Measurements from ENCODE around the gene THSD7B. TPM values are rescaled to one million over a fixed set of nuclear protein-coding genes. Genes with fewer than 3 reads are reported as not detected.

The THSD7B gene
- total RNA-seq, 1 donor from 2014 or later, result 0.19 TPM

- Mint-ChIP-seq H3K4me3 (no peak overlapping the region), H3K4me1 (no peaks in the 10 kb centered on the region), H3K36me3 (ENCODE audit: low read depth) (no peaks in the 10 kb centered on the region), H3K9me3 (no peaks in the 10 kb centered on the region), H3K27ac (ENCODE audit: unreplicated experiment) (no peak overlapping the region), H3K27me3 (ENCODE audit: low read depth) (peaks cover 6% of the 10 kb centered on the region)
- DNase-seq (ENCODE audit: low read depth, low spot score), result no peak
- TF ChIP-seq, protein P1, sequence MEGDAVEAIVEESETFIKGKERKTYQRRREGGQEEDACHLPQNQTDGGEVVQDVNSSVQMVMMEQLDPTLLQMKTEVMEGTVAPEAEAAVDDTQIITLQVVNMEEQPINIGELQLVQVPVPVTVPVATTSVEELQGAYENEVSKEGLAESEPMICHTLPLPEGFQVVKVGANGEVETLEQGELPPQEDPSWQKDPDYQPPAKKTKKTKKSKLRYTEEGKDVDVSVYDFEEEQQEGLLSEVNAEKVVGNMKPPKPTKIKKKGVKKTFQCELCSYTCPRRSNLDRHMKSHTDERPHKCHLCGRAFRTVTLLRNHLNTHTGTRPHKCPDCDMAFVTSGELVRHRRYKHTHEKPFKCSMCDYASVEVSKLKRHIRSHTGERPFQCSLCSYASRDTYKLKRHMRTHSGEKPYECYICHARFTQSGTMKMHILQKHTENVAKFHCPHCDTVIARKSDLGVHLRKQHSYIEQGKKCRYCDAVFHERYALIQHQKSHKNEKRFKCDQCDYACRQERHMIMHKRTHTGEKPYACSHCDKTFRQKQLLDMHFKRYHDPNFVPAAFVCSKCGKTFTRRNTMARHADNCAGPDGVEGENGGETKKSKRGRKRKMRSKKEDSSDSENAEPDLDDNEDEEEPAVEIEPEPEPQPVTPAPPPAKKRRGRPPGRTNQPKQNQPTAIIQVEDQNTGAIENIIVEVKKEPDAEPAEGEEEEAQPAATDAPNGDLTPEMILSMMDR (conservative IDR thresholded peaks at IDR 0.05), result no peak
These were observed 443.1 kb downstream of the THSD7B start for GRCh38 chr2:137208431-137208891.

GRCh38 chr2:137210039-137210438 is 444.7 kb downstream of the THSD7B start:
- Mint-ChIP-seq H3K9me3 (no peaks in the 10 kb centered on the region), H3K27ac (ENCODE audit: unreplicated experiment) (no peak overlapping the region), H3K27me3 (ENCODE audit: low read depth) (no peaks in the 10 kb centered on the region), H3K4me1 (no peaks in the 10 kb centered on the region), H3K36me3 (ENCODE audit: low read depth) (no peaks in the 10 kb centered on the region), H3K4me3 (no peak overlapping the region)
- TF ChIP-seq, protein P1 (conservative IDR thresholded peaks at IDR 0.05), result no peak
- no peak for DNase-seq (ENCODE audit: low read depth, low spot score)

- Mint-ChIP-seq H3K4me1 (no peaks in the 10 kb centered on the region), H3K9me3 (no peaks in the 10 kb centered on the region), H3K27ac (ENCODE audit: unreplicated experiment) (no peak overlapping the region), H3K27me3 (ENCODE audit: low read depth) (no peaks in the 10 kb centered on the region), H3K4me3 (no peak overlapping the region), H3K36me3 (ENCODE audit: low read depth) (no peaks in the 10 kb centered on the region)
- TF ChIP-seq, protein P1 (conservative IDR thresholded peaks at IDR 0.05), result no peak
- DNase-seq (ENCODE audit: low read depth, low spot score), result no peak
These were observed 446.4 kb downstream of the THSD7B start for GRCh38 chr2:137211761-137212160.

DNA sequence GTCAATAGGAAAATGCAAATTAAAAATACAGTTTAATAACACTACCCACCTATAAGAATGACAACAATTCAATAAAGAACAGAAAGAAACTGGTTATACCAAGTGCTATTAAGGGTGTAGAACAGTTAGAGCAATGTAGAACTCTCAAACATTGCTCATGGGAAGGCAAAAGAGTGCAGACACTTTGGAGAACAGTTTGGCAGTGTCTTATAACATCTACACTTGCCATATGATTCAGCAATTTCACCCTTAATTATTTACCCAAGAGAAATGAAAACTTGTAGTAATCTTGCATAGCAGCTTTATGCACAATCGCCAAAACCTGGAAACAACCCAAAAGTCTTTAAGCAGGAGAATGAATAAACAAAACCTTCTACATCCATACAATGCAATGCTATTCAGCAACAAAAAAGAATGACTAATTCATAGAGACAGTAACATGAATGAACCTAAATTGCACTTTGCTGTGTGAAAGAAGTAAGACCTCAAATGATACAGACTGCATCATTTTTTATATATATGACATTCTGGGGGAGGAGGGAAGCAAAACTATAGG is 455.2 kb downstream of the THSD7B start:
- H3K27me3 Mint-ChIP-seq (ENCODE audit: low read depth), result no peaks in the 10 kb centered on the region
- TF ChIP-seq, protein P1 (conservative IDR thresholded peaks at IDR 0.05), result no peak
- H3K4me3 Mint-ChIP-seq, result no peak overlapping the region
- no peaks in the 10 kb centered on the region for H3K36me3 Mint-ChIP-seq (ENCODE audit: low read depth)
- no peak overlapping the region for H3K27ac Mint-ChIP-seq (ENCODE audit: unreplicated experiment)
- H3K9me3 Mint-ChIP-seq, result no peaks in the 10 kb centered on the region
- H3K4me1 Mint-ChIP-seq, result no peaks in the 10 kb centered on the region
- DNase-seq (ENCODE audit: low read depth, low spot score), result no peak

GRCh38 chr2:137221797-137222492 is 456.6 kb downstream of the THSD7B start:
- no peak overlapping the region for H3K4me3 Mint-ChIP-seq
- DNase-seq (ENCODE audit: low read depth, low spot score), result no peak
- no peak overlapping the region for H3K27ac Mint-ChIP-seq (ENCODE audit: unreplicated experiment)
- H3K4me1 Mint-ChIP-seq, result no peaks in the 10 kb centered on the region
- no peaks in the 10 kb centered on the region for H3K9me3 Mint-ChIP-seq
- no peaks in the 10 kb centered on the region for H3K27me3 Mint-ChIP-seq (ENCODE audit: low read depth)
- TF ChIP-seq, protein P1 (conservative IDR thresholded peaks at IDR 0.05), result no peak
- no peaks in the 10 kb centered on the region for H3K36me3 Mint-ChIP-seq (ENCODE audit: low read depth)

Measured in neural crest cell (in vitro differentiated cells).